Mesodermal cell (in vitro differentiated cells): ENCODE measurements around the gene CPLX1.

Experiments used
- H3K27ac ChIP-seq: 2 replicates; pipeline ENCODE4 v1.7.0; 2013; ENCODE audit warnings: mild to moderate bottlenecking, low read depth, low read length, moderate library complexity; ENCODE audit not compliant: severe bottlenecking
- H3K36me3 ChIP-seq: 2 replicates; pipeline ENCODE4 v1.7.1; 2013; ENCODE audit warnings: mild to moderate bottlenecking, low read length, moderate library complexity; ENCODE audit not compliant: control insufficient read depth, insufficient read depth
- H3K4me1 ChIP-seq: one replicate; pipeline ENCODE4 v1.7.1; 2013; ENCODE audit warnings: mild to moderate bottlenecking, low read length; ENCODE audit not compliant: insufficient read depth, control insufficient read depth, poor library complexity, severe bottlenecking
- H3K4me3 ChIP-seq: 2 replicates; pipeline ENCODE4 v1.7.0; 2013; ENCODE audit warnings: low read length, control low read depth, mild to moderate bottlenecking; ENCODE audit not compliant: insufficient read depth, poor library complexity, severe bottlenecking; ENCODE audit errors: extremely low read depth
- H3K9me3 ChIP-seq: 2 replicates; pipeline ENCODE4 v1.7.1; 2013; ENCODE audit warnings: mild to moderate bottlenecking, low read length, moderate library complexity; ENCODE audit not compliant: control insufficient read depth
- WGBS, 2 experiments: methylation state at CpG; one replicate each; pipeline ENCODE4 v1.1.5; 2013; ENCODE audit warnings: missing lambda C conversion rate in 2 of 2; ENCODE audit not compliant: insufficient coverage in 2 of 2; 5-methylcytosine and 5-hydroxymethylcytosine counted together

Gene CPLX1

GRCh38 chr4:796206-796605 lies 29.7 kb downstream of the CPLX1 start:
- Histone ChIP-seq H3K27ac (no peak overlapping the region), H3K4me3 (no peak overlapping the region), H3K36me3 (no peaks in the 10 kb centered on the region), H3K4me1 (peaks cover 11% of the 10 kb centered on the region), H3K9me3 (no peaks in the 10 kb centered on the region)
- WGBS, 2 experiments = 89% methylated on average over 16 of the region's 17 CpGs

DNA sequence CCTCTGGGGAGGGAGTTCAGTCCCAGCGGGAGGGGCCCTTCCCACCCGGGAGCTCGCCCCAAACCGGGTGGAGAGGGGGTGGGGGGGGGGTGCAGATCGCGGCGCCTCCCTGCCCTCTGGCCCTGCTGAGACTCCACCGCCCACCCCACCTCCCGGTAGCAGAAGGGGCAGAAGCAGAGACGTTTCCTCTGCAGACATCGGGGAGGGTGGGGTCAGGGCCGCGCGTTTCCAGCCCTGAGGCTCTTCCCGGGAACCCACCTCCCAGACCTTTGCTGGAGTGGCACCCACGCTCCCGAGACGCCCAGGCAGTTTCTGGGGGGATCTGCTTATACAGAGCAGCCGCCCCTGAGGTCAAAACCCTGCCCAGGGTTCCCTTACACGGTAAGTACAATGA lies 30.2 kb downstream of the CPLX1 start:
- H3K36me3 ChIP-seq = no peaks in the 10 kb centered on the region
- H3K4me1 ChIP-seq = peaks cover 11% of the 10 kb centered on the region
- H3K4me3 ChIP-seq = peak overlapping the region; percentile 2
- 27 to 55% methylated on average over 8 to 13 of the region's 20 CpGs for WGBS, 2 experiments
- no peak overlapping the region for H3K27ac ChIP-seq
- no peaks in the 10 kb centered on the region for H3K9me3 ChIP-seq

DNA sequence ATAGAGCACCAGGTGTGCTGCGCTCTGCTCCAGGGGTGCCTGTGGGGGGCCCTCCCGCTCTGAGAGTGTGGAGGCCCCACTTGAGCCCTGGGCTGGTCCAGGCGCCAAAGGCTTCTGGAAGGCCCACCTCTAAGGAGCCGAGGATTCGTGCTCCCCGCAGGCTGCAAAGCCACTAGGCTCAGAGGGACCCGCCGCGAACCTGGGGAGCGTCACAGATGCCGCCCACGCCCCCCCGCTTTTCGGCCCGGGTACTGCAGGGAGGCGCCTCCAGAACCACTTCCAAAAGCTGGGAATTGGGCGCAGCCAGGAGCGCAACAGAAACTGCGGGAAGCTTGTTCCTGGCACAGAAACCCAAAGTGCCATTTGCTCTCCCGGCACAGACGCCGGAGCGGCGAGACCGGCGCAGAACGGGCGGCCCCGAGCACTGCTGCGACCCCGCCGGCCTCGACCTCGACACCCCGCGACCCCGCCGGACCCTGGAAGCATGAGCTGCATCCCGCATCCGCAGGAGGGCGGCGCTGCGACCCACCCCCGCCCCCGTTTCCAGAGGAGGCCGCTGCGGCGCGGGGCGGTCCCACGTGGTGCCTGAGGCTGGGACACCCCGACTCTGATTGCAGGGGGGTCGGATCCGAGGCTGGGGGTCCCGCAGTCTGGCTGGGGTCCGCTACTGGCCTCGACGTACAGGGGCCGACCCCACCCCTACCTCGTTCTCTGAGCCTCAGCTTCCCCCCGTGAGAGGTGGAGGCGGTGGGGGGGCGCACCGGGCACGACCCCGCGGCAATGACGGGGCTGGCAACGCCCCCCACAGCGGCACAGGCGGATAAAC lies 30.8 kb downstream of the CPLX1 start:
- Histone ChIP-seq H3K4me3 (peak overlapping the region; percentile 2), H3K36me3 (no peaks in the 10 kb centered on the region), H3K9me3 (no peaks in the 10 kb centered on the region), H3K4me1 (peaks cover 11% of the 10 kb centered on the region), H3K27ac (no peak overlapping the region)
- WGBS, 2 experiments = 9 to 26% methylated on average over 42 to 58 of the region's 71 CpGs

DNA sequence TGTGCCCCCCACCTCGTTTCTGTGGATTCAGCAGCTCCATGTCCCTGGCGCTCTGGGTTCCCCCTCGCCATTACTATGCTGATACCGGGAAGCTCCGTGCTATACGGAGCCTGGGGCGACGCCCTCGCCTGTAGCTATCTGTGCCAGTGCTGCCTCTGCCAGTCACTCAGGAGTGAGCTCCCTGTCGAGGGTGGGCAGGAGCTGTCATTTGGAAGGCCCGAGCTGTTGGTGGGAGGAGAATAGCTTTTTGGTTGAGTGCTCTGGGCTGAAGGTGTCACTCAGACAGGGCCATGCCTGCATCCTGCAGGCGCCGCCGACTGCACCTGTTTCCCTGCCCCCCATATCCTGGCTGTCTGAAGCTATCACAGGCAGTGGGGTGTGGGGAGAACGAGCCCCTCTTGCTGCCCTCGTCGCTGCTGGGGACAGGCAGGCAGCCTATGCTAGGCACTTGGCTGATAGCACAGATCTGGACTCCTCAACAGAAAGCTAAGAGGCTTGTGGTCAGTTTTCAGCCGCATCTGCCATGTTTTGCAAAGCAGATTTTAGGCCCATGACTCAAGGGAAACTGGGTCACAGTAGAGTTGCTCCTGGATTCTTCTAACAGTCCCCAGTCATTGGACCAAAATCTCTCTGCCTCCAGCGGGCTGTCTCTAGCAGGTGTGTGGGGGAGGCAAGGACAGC lies 31.8 kb downstream of the CPLX1 start:
- Histone ChIP-seq H3K9me3 (no peaks in the 10 kb centered on the region), H3K4me3 (no peak overlapping the region), H3K27ac (no peak overlapping the region), H3K36me3 (no peaks in the 10 kb centered on the region), H3K4me1 (peaks cover 8% of the 10 kb centered on the region)
- 37 to 41% methylated on average over 9 to 16 of the region's 19 CpGs for WGBS, 2 experiments

GRCh38 chr4:793093-793861 lies 32.7 kb downstream of the CPLX1 start:
- Histone ChIP-seq H3K4me3 (no peak overlapping the region), H3K36me3 (no peaks in the 10 kb centered on the region), H3K4me1 (peaks cover 6% of the 10 kb centered on the region), H3K9me3 (no peaks in the 10 kb centered on the region), H3K27ac (no peak overlapping the region)
- 40 to 44% methylated on average over 14 to 16 of the region's 19 CpGs for WGBS, 2 experiments

GRCh38 chr4:792626-793092 lies 33.3 kb downstream of the CPLX1 start:
- Histone ChIP-seq H3K4me3 (no peak overlapping the region), H3K36me3 (no peaks in the 10 kb centered on the region), H3K27ac (no peak overlapping the region), H3K4me1 (peaks cover 6% of the 10 kb centered on the region), H3K9me3 (no peaks in the 10 kb centered on the region)
- WGBS, 2 experiments = 65 to 93% methylated on average over 3 to 16 of the region's 17 CpGs

GRCh38 chr4:791898-792625 lies 33.9 kb downstream of the CPLX1 start:
- H3K27ac ChIP-seq = no peak overlapping the region
- no peak overlapping the region for H3K4me3 ChIP-seq
- H3K36me3 ChIP-seq = no peaks in the 10 kb centered on the region
- no peaks in the 10 kb centered on the region for H3K9me3 ChIP-seq
- H3K4me1 ChIP-seq = peaks cover 6% of the 10 kb centered on the region
- 36 to 49% methylated on average over 34 to 44 of the region's 50 CpGs for WGBS, 2 experiments

- 74 to 80% methylated on average over 17 to 24 of the region's 29 CpGs for WGBS, 2 experiments
- Histone ChIP-seq H3K9me3 (no peaks in the 10 kb centered on the region), H3K36me3 (no peaks in the 10 kb centered on the region), H3K27ac (no peak overlapping the region), H3K4me1 (peaks cover 6% of the 10 kb centered on the region), H3K4me3 (no peak overlapping the region)
These were observed 34.6 kb downstream of the CPLX1 start for GRCh38 chr4:791252-791897.

GRCh38 chr4:790466-790820 lies 35.5 kb downstream of the CPLX1 start:
- WGBS, 2 experiments = 71 to 74% methylated on average over 6 to 8 of the region's 8 CpGs
- H3K4me3 ChIP-seq = no peak overlapping the region
- no peaks in the 10 kb centered on the region for H3K36me3 ChIP-seq
- H3K27ac ChIP-seq = no peak overlapping the region
- H3K9me3 ChIP-seq = no peaks in the 10 kb centered on the region
- peaks cover 4% of the 10 kb centered on the region for H3K4me1 ChIP-seq
